ENCODE results near the gene CXCL12. TPM values are rescaled to one million over a fixed set of nuclear protein-coding genes. Genes with fewer than 3 reads are reported as not detected.

Gene CXCL12
- total and polyA plus RNA-seq, 4 donors = 23.8 to 66.3 (median 41.8) TPM

- no peaks in the 10 kb centered on the region for H3K27me3 ChIP-seq (ENCODE audit: control insufficient read depth in 4 of 4, insufficient read depth in 4 of 4, low read length in 3 of 4)
- no peaks in the 10 kb centered on the region for H3K4me1 ChIP-seq (ENCODE audit: control insufficient read depth in 4 of 4, insufficient read depth in 4 of 4, low read length in 3 of 4)
- DNase-seq (ENCODE audit: low spot score) = no peak
- 85% methylated on average over 16 of the region's 16 CpGs for WGBS
- no peaks in the 10 kb centered on the region for H3K36me3 ChIP-seq (ENCODE audit: control insufficient read depth in 4 of 4, insufficient read depth in 3 of 4, low read depth in 1 of 4, low read length in 3 of 4)
- H3K27ac ChIP-seq (ENCODE audit: low read depth in 1 of 2, low read length in 2 of 2) = no peak overlapping the region
- TF ChIP-seq, protein P1, sequence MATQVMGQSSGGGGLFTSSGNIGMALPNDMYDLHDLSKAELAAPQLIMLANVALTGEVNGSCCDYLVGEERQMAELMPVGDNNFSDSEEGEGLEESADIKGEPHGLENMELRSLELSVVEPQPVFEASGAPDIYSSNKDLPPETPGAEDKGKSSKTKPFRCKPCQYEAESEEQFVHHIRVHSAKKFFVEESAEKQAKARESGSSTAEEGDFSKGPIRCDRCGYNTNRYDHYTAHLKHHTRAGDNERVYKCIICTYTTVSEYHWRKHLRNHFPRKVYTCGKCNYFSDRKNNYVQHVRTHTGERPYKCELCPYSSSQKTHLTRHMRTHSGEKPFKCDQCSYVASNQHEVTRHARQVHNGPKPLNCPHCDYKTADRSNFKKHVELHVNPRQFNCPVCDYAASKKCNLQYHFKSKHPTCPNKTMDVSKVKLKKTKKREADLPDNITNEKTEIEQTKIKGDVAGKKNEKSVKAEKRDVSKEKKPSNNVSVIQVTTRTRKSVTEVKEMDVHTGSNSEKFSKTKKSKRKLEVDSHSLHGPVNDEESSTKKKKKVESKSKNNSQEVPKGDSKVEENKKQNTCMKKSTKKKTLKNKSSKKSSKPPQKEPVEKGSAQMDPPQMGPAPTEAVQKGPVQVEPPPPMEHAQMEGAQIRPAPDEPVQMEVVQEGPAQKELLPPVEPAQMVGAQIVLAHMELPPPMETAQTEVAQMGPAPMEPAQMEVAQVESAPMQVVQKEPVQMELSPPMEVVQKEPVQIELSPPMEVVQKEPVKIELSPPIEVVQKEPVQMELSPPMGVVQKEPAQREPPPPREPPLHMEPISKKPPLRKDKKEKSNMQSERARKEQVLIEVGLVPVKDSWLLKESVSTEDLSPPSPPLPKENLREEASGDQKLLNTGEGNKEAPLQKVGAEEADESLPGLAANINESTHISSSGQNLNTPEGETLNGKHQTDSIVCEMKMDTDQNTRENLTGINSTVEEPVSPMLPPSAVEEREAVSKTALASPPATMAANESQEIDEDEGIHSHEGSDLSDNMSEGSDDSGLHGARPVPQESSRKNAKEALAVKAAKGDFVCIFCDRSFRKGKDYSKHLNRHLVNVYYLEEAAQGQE (IDR thresholded peaks at IDR 0.05) = no peak
- TF ChIP-seq HNF4A (conservative IDR thresholded peaks at IDR 0.05) (no peak), NR2F2 (IDR thresholded peaks at IDR 0.05) (no peak), RXRA (IDR thresholded peaks at IDR 0.05) (no peak), HNF4G (IDR thresholded peaks at IDR 0.05) (no peak), EGR1 (IDR thresholded peaks at IDR 0.05; ENCODE audit: low read depth in 2 of 2) (no peak), MAX (IDR thresholded peaks at IDR 0.05) (no peak), ATF3 (IDR thresholded peaks at IDR 0.05) (no peak), TAF1 (conservative IDR thresholded peaks at IDR 0.05) (no peak), JUND (IDR thresholded peaks at IDR 0.05) (no peak)
- TF ChIP-seq, protein P2, sequence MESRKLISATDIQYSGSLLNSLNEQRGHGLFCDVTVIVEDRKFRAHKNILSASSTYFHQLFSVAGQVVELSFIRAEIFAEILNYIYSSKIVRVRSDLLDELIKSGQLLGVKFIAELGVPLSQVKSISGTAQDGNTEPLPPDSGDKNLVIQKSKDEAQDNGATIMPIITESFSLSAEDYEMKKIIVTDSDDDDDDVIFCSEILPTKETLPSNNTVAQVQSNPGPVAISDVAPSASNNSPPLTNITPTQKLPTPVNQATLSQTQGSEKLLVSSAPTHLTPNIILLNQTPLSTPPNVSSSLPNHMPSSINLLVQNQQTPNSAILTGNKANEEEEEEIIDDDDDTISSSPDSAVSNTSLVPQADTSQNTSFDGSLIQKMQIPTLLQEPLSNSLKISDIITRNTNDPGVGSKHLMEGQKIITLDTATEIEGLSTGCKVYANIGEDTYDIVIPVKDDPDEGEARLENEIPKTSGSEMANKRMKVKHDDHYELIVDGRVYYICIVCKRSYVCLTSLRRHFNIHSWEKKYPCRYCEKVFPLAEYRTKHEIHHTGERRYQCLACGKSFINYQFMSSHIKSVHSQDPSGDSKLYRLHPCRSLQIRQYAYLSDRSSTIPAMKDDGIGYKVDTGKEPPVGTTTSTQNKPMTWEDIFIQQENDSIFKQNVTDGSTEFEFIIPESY (IDR thresholded peaks at IDR 0.05) = no peak
- no peaks in the 10 kb centered on the region for H3K9me3 ChIP-seq (ENCODE audit: control insufficient read depth in 4 of 4, low read length in 3 of 4)
- no peak overlapping the region for H3K4me3 ChIP-seq (ENCODE audit: low read depth in 1 of 3, low read length in 3 of 3)
- no peak overlapping the region for H3K9ac ChIP-seq (ENCODE audit: low read depth in 1 of 2, low read length in 2 of 2)
Measured at GRCh38 chr10:44377651-44378310, 7.1 kb downstream of the CXCL12 start.

DNA sequence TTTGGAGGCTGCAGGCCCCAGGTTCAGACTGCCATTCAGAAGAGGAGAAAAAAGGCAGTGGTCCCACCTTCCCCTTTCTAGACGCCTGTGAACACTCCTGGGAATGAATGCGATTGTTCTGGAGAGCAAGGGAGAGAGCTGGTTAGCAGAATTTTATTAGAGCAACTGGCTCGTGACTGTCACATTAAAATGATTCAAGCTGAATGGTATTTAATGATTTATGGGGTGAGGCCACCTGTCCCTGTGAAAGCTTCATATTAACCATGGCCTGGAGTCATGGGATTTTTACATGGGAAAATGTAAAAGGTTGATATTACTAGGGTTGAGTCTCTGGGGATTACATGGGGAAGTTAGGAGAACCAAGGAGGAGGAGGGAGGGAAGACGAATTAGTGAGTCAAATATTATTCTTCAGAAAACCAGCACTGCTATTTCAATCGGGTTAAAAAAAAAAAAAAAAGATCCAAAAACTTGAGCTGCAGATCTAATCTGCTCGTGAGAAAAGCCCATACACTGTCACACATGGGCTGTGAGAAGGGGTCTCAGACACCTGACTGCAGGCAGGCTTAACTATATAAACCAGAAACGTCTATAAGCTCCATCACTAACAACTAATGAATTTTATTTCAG lies 8.3 kb downstream of the CXCL12 start:
- DNase-seq (ENCODE audit: low spot score) = no peak
- no peak overlapping the region for H3K27ac ChIP-seq (ENCODE audit: low read depth in 1 of 2, low read length in 2 of 2)
- WGBS = 67% methylated on average over 7 of the region's 7 CpGs
- H3K4me3 ChIP-seq (ENCODE audit: low read depth in 1 of 3, low read length in 3 of 3) = no peak overlapping the region
- H3K9me3 ChIP-seq (ENCODE audit: control insufficient read depth in 4 of 4, low read length in 3 of 4) = no peaks in the 10 kb centered on the region
- H3K9ac ChIP-seq (ENCODE audit: low read depth in 1 of 2, low read length in 2 of 2) = no peak overlapping the region
- H3K27me3 ChIP-seq (ENCODE audit: control insufficient read depth in 4 of 4, insufficient read depth in 4 of 4, low read length in 3 of 4) = no peaks in the 10 kb centered on the region
- H3K36me3 ChIP-seq (ENCODE audit: control insufficient read depth in 4 of 4, insufficient read depth in 3 of 4, low read depth in 1 of 4, low read length in 3 of 4) = no peaks in the 10 kb centered on the region
- no peaks in the 10 kb centered on the region for H3K4me1 ChIP-seq (ENCODE audit: control insufficient read depth in 4 of 4, insufficient read depth in 4 of 4, low read length in 3 of 4)
- TF ChIP-seq, protein P2 (IDR thresholded peaks at IDR 0.05) = no peak
- no peak for TF ChIP-seq EGR1 (IDR thresholded peaks at IDR 0.05; ENCODE audit: low read depth in 2 of 2)
- TF ChIP-seq, protein P1 (IDR thresholded peaks at IDR 0.05) = no peak
- TF ChIP-seq RAD21 (IDR thresholded peaks at IDR 0.05) = no peak
- TF ChIP-seq HNF4G (IDR thresholded peaks at IDR 0.05) = no peak
- no peak for TF ChIP-seq MAX (IDR thresholded peaks at IDR 0.05)
- TF ChIP-seq YY1 (IDR thresholded peaks at IDR 0.05) = no peak
- TF ChIP-seq HNF4A (conservative IDR thresholded peaks at IDR 0.05) = no peak
- TF ChIP-seq SP1 (IDR thresholded peaks at IDR 0.05) = no peak
- no peak for TF ChIP-seq NR2F2 (IDR thresholded peaks at IDR 0.05)
- no peak for TF ChIP-seq FOXA2 (IDR thresholded peaks at IDR 0.05)
- no peak for TF ChIP-seq GABPA (IDR thresholded peaks at IDR 0.05 in 1 of 2, conservative IDR thresholded peaks at IDR 0.05 in 1 of 2)
- no peak for TF ChIP-seq TAF1 (conservative IDR thresholded peaks at IDR 0.05)
